GM19240 (cell line): ENCODE results near the gene LMOD2.
A peak's percentile ranks its signal among the peaks of the same experiment; 100 is the strongest.
"Not testable (repeated sequence)": the region's sequence is repeated elsewhere in the genome, so short reads cannot be mapped to it uniquely, and the experiment has no call there.

Experiments
- DNase-seq: peaks from one replicate; pipeline ENCODE4 v3.0.0; 2011; ENCODE audit warnings: low spot score; ENCODE audit not compliant: insufficient read length

The LMOD2 gene

GRCh38 chr7:123655614-123656013 is at the start of gene LMOD2:
Gene LMOD2 (plus strand): TSS chr7:123655866. CDS start chr7:123655964, 98 bp downstream.
- DNase-seq: no peak

GRCh38 chr7:123607423-123607975 is 48.2 kb upstream of the LMOD2 start:
- no peak for DNase-seq

- no peak for DNase-seq
These were observed 46.4 kb upstream of the LMOD2 start for GRCh38 chr7:123608991-123609882.

GRCh38 chr7:123609883-123610239 is 45.8 kb upstream of the LMOD2 start:
- no peak for DNase-seq

GRCh38 chr7:123612024-123612423 is 43.6 kb upstream of the LMOD2 start:
- DNase-seq: no peak

GRCh38 chr7:123615344-123615743 is 40.3 kb upstream of the LMOD2 start:
- no peak for DNase-seq

- DNase-seq: no peak
These were observed 39.4 kb upstream of the LMOD2 start for GRCh38 chr7:123616223-123616622.

- no peak for DNase-seq
These were observed 34.0 kb upstream of the LMOD2 start for GRCh38 chr7:123621707-123622106.

- DNase-seq: no peak
These were observed 32.8 kb upstream of the LMOD2 start for GRCh38 chr7:123622660-123623386.

GRCh38 chr7:123624527-123625183 is 31.0 kb upstream of the LMOD2 start:
- peak; percentile 21 for DNase-seq

GRCh38 chr7:123625254-123625653 is 30.4 kb upstream of the LMOD2 start:
- no peak for DNase-seq

GRCh38 chr7:123627851-123628250 is 27.8 kb upstream of the LMOD2 start:
- DNase-seq: no peak

GRCh38 chr7:123628829-123629228 is 26.8 kb upstream of the LMOD2 start:
- no peak for DNase-seq

- no peak for DNase-seq
These were observed 26.4 kb upstream of the LMOD2 start for GRCh38 chr7:123629281-123629680.

- no peak for DNase-seq
These were observed 22.9 kb upstream of the LMOD2 start for GRCh38 chr7:123632808-123633207.

- DNase-seq: no peak
These were observed 22.1 kb upstream of the LMOD2 start for GRCh38 chr7:123633553-123633952.

- DNase-seq: not testable (repeated sequence)
These were observed 21.6 kb upstream of the LMOD2 start for GRCh38 chr7:123634011-123634573.

- no peak for DNase-seq
These were observed 19.9 kb upstream of the LMOD2 start for GRCh38 chr7:123635551-123636359.

- DNase-seq: no peak
These were observed 18.5 kb upstream of the LMOD2 start for GRCh38 chr7:123637203-123637602.

- no peak for DNase-seq
These were observed 17.8 kb upstream of the LMOD2 start for GRCh38 chr7:123637878-123638277.

- DNase-seq: no peak
These were observed 16.0 kb upstream of the LMOD2 start for GRCh38 chr7:123639631-123640030.
